Activated naive CD4-positive, alpha-beta T cell treated with anti-CD3 and anti-CD28 coated beads for 36 hours (primary cell): ENCODE measurements around the gene PLAGL2. TPM values are rescaled to one million over a fixed set of nuclear protein-coding genes. Genes with fewer than 3 reads are reported as not detected.
A peak's percentile ranks its signal among the peaks of the same experiment; 100 is the strongest.

Source experiments
- CTCF ChIA-PET: fragments of 350-600 bp; sonication (Branson Sonifier 250); formaldehyde crosslinking; loops from one replicate; lab custom pipeline; 2021; ENCODE audit warnings: antibody characterized with exemption; lab: Charles Lee
- DNase-seq: peaks from one replicate; pipeline ENCODE4 v3.0.0-alpha.2; 2020
- H3K27ac Mint-ChIP-seq: one replicate; pipeline ENCODE4 v1.8.0; 2021; ENCODE audit warnings: mild to moderate bottlenecking, mixed read lengths
- H3K27me3 Mint-ChIP-seq: one replicate; pipeline ENCODE4 v1.8.0; 2021; ENCODE audit warnings: low read depth, mixed read lengths
- H3K36me3 Mint-ChIP-seq: one replicate; pipeline ENCODE4 v1.8.0; 2021; ENCODE audit warnings: low read depth, mixed read lengths
- H3K4me1 Mint-ChIP-seq: one replicate; pipeline ENCODE4 v1.8.0; 2021; ENCODE audit warnings: low read depth, mixed read lengths
- H3K4me3 Mint-ChIP-seq: one replicate; pipeline ENCODE4 v1.8.0; 2021; ENCODE audit warnings: mild to moderate bottlenecking, moderate library complexity, mixed read lengths
- H3K9me3 Mint-ChIP-seq: one replicate; pipeline ENCODE4 v1.8.0; 2021; ENCODE audit warnings: mixed read lengths
- intact Hi-C: fragments of 100-400 bp; cut with micrococcal nuclease; formaldehyde crosslinking; loops from one replicate; pipeline ENCODE4 v1.15.1; 2023
- total RNA-seq, 2 experiments: library from RNA; stranded (reverse); gene quantifications; one replicate each; pipeline ENCODE4 v1.2.3, GENCODE V29; 2021

Gene PLAGL2
- total RNA-seq, 2 experiments from 2014 or later, result 63.3 to 64.9 TPM

GRCh38 chr20:32227744-32228688 lies 20.5 kb upstream of the PLAGL2 start:
- CTCF ChIA-PET, result no interaction called here
- H3K27ac Mint-ChIP-seq, result peak overlapping the region; percentile 50
- peaks cover 55% of the 10 kb centered on the region for H3K36me3 Mint-ChIP-seq
- peaks cover 26% of the 10 kb centered on the region for H3K4me1 Mint-ChIP-seq
- no peaks in the 10 kb centered on the region for H3K9me3 Mint-ChIP-seq
- H3K4me3 Mint-ChIP-seq, result no peak overlapping the region
- intact Hi-C loops, result no loop called here
- no peak for DNase-seq
- H3K27me3 Mint-ChIP-seq, result no peaks in the 10 kb centered on the region

GRCh38 chr20:32227306-32227705 lies 19.8 kb upstream of the PLAGL2 start:
- no peaks in the 10 kb centered on the region for H3K9me3 Mint-ChIP-seq
- CTCF ChIA-PET, result no interaction called here
- H3K4me3 Mint-ChIP-seq, result no peak overlapping the region
- intact Hi-C loops, result no loop called here
- peaks cover 53% of the 10 kb centered on the region for H3K36me3 Mint-ChIP-seq
- no peaks in the 10 kb centered on the region for H3K27me3 Mint-ChIP-seq
- no peak overlapping the region for H3K27ac Mint-ChIP-seq
- peaks cover 19% of the 10 kb centered on the region for H3K4me1 Mint-ChIP-seq
- DNase-seq, result no peak

- no peak for DNase-seq
- H3K27ac Mint-ChIP-seq, result peak overlapping the region; percentile 19
- CTCF ChIA-PET, result no interaction called here
- peaks cover 10% of the 10 kb centered on the region for H3K4me1 Mint-ChIP-seq
- H3K27me3 Mint-ChIP-seq, result no peaks in the 10 kb centered on the region
- intact Hi-C loops, result no loop called here
- no peak overlapping the region for H3K4me3 Mint-ChIP-seq
- no peaks in the 10 kb centered on the region for H3K9me3 Mint-ChIP-seq
- peaks cover 51% of the 10 kb centered on the region for H3K36me3 Mint-ChIP-seq
These were observed 18.8 kb upstream of the PLAGL2 start for GRCh38 chr20:32226391-32226790.

- no peak overlapping the region for H3K4me3 Mint-ChIP-seq
- intact Hi-C loops, result no loop called here
- no peaks in the 10 kb centered on the region for H3K27me3 Mint-ChIP-seq
- no peaks in the 10 kb centered on the region for H3K9me3 Mint-ChIP-seq
- H3K27ac Mint-ChIP-seq, result peak overlapping the region; percentile 28
- peaks cover 52% of the 10 kb centered on the region for H3K36me3 Mint-ChIP-seq
- DNase-seq, result no peak
- CTCF ChIA-PET, result interaction anchor here (1.1 kb wide), 1 partner anchor 8 kb away, joined by 4 read pairs; no protein-coding TSS in a partner anchor
- H3K4me1 Mint-ChIP-seq, result peaks cover 4% of the 10 kb centered on the region
These were observed 16.9 kb upstream of the PLAGL2 start for GRCh38 chr20:32224463-32224862.

- no peak for DNase-seq
- CTCF ChIA-PET, result no interaction called here
- Mint-ChIP-seq H3K36me3 (peaks cover 63% of the 10 kb centered on the region), H3K4me1 (peaks cover 10% of the 10 kb centered on the region), H3K4me3 (no peak overlapping the region), H3K9me3 (no peaks in the 10 kb centered on the region), H3K27me3 (no peaks in the 10 kb centered on the region), H3K27ac (no peak overlapping the region)
- intact Hi-C loops, result no loop called here
These were observed 10.8 kb upstream of the PLAGL2 start for GRCh38 chr20:32218156-32218900.

- no peaks in the 10 kb centered on the region for H3K9me3 Mint-ChIP-seq
- CTCF ChIA-PET, result interaction anchor here (0.8 kb wide), 1 partner anchor 55 kb away, joined by 3 read pairs; no protein-coding TSS in a partner anchor
These were observed 8.9 kb upstream of the PLAGL2 start for GRCh38 chr20:32216179-32217142.

GRCh38 chr20:32215729-32216128 lies 8.2 kb upstream of the PLAGL2 start:
- Mint-ChIP-seq H3K27me3 (no peaks in the 10 kb centered on the region), H3K9me3 (no peaks in the 10 kb centered on the region), H3K4me3 (no peak overlapping the region), H3K4me1 (peaks cover 24% of the 10 kb centered on the region), H3K27ac (no peak overlapping the region), H3K36me3 (peaks cover 67% of the 10 kb centered on the region)
- intact Hi-C loops, result no loop called here
- CTCF ChIA-PET, result no interaction called here
- DNase-seq, result no peak

More at GRCh38 chr20:32216179-32217142, 8.9 kb upstream of the PLAGL2 start:
- Mint-ChIP-seq H3K27ac (no peak overlapping the region), H3K4me1 (peaks cover 19% of the 10 kb centered on the region), H3K36me3 (peaks cover 70% of the 10 kb centered on the region), H3K27me3 (no peaks in the 10 kb centered on the region), H3K4me3 (no peak overlapping the region)
- DNase-seq, result no peak
- intact Hi-C loops, result no loop called here

GRCh38 chr20:32215147-32215546 lies 7.6 kb upstream of the PLAGL2 start:
- Mint-ChIP-seq H3K9me3 (no peaks in the 10 kb centered on the region), H3K36me3 (peaks cover 69% of the 10 kb centered on the region), H3K4me3 (no peak overlapping the region), H3K27ac (no peak overlapping the region), H3K27me3 (no peaks in the 10 kb centered on the region), H3K4me1 (peaks cover 30% of the 10 kb centered on the region)
- DNase-seq, result no peak
- intact Hi-C loops, result no loop called here
- CTCF ChIA-PET, result no interaction called here

GRCh38 chr20:32213870-32214269 lies 6.3 kb upstream of the PLAGL2 start:
- Mint-ChIP-seq H3K4me3 (no peak overlapping the region), H3K27ac (no peak overlapping the region), H3K9me3 (no peaks in the 10 kb centered on the region), H3K4me1 (peaks cover 37% of the 10 kb centered on the region), H3K36me3 (peaks cover 71% of the 10 kb centered on the region), H3K27me3 (no peaks in the 10 kb centered on the region)
- CTCF ChIA-PET, result interaction anchor here (1.3 kb wide), 1 partner anchor 18 kb away, joined by 3 read pairs; no protein-coding TSS in a partner anchor
- no peak for DNase-seq
- intact Hi-C loops, result no loop called here

GRCh38 chr20:32209850-32210605 lies 2.5 kb upstream of the PLAGL2 start:
- H3K9me3 Mint-ChIP-seq, result no peaks in the 10 kb centered on the region
- H3K27ac Mint-ChIP-seq, result peak overlapping the region; percentile 78
- peaks cover 48% of the 10 kb centered on the region for H3K4me1 Mint-ChIP-seq
- H3K4me3 Mint-ChIP-seq, result peak overlapping the region; percentile 89
- CTCF ChIA-PET, result no interaction called here
- no peak for DNase-seq
- no peaks in the 10 kb centered on the region for H3K27me3 Mint-ChIP-seq
- peaks cover 71% of the 10 kb centered on the region for H3K36me3 Mint-ChIP-seq
- intact Hi-C loops, result no loop called here

GRCh38 chr20:32208499-32209154 lies 1.1 kb upstream of the PLAGL2 start:
- Mint-ChIP-seq H3K27ac (peak overlapping the region; percentile 78), H3K27me3 (no peaks in the 10 kb centered on the region), H3K9me3 (no peaks in the 10 kb centered on the region), H3K4me1 (peaks cover 58% of the 10 kb centered on the region), H3K4me3 (peak overlapping the region; percentile 89), H3K36me3 (peaks cover 73% of the 10 kb centered on the region)
- DNase-seq, result no peak
- intact Hi-C loops, result no loop called here
- CTCF ChIA-PET, result no interaction called here
